CD4-positive, alpha-beta T cell treated with Interleukin-17A for 4 hours (primary cell): ENCODE results near the gene RAB7A.
"Not testable (repeated sequence)": the region's sequence is repeated elsewhere in the genome, so short reads cannot be mapped to it uniquely, and the experiment has no call there.

Experiments used
- DNase-seq: peaks from one replicate; pipeline ENCODE4 v3.0.0-alpha.2; 2020; ENCODE audit warnings: mixed read lengths

Gene RAB7A

GRCh38 chr3:128760881-128761280, 34.9 kb downstream of the RAB7A start:
- DNase-seq: no peak

GRCh38 chr3:128761392-128761791, 35.4 kb downstream of the RAB7A start:
- no peak for DNase-seq

- DNase-seq: no peak
Observed at GRCh38 chr3:128763967-128764366, 38.0 kb downstream of the RAB7A start.

GRCh38 chr3:128764863-128765262, 38.9 kb downstream of the RAB7A start:
- no peak for DNase-seq

- DNase-seq: no peak
Observed at GRCh38 chr3:128767094-128767750, 41.2 kb downstream of the RAB7A start.

GRCh38 chr3:128768471-128768870, 42.5 kb downstream of the RAB7A start:
- no peak for DNase-seq

GRCh38 chr3:128770387-128770786, 44.4 kb downstream of the RAB7A start:
- no peak for DNase-seq

- not testable (repeated sequence) for DNase-seq
Observed at GRCh38 chr3:128773189-128773588, 47.2 kb downstream of the RAB7A start.

GRCh38 chr3:128773592-128773991, 47.6 kb downstream of the RAB7A start:
- not testable (repeated sequence) for DNase-seq

GRCh38 chr3:128775241-128775640, 49.3 kb downstream of the RAB7A start:
- DNase-seq: no peak

GRCh38 chr3:128775906-128776542, 50.0 kb downstream of the RAB7A start:
- no peak for DNase-seq

- no peak for DNase-seq
Observed at GRCh38 chr3:128780101-128780837, 54.3 kb downstream of the RAB7A start.

GRCh38 chr3:128781164-128781563, 55.2 kb downstream of the RAB7A start:
- no peak for DNase-seq

- DNase-seq: no peak
Observed at GRCh38 chr3:128782282-128783146, 56.5 kb downstream of the RAB7A start.

GRCh38 chr3:128783774-128784173, 57.8 kb downstream of the RAB7A start:
- no peak for DNase-seq

- DNase-seq: peak; percentile 77
Observed at GRCh38 chr3:128784232-128784631, 58.2 kb downstream of the RAB7A start.

GRCh38 chr3:128784843-128785242, 58.9 kb downstream of the RAB7A start:
- no peak for DNase-seq

- DNase-seq: no peak
Observed at GRCh38 chr3:128786434-128787020, 60.5 kb downstream of the RAB7A start.

GRCh38 chr3:128787256-128788253, 61.6 kb downstream of the RAB7A start:
- DNase-seq: peak; percentile 57

- no peak for DNase-seq
Observed at GRCh38 chr3:128788268-128788869, 62.4 kb downstream of the RAB7A start.
